ENCODE results near the gene KCND3. TPM values are rescaled to one million over a fixed set of nuclear protein-coding genes. Genes with fewer than 3 reads are reported as not detected.

Gene KCND3
- total RNA-seq, 1 donor from 2014 or later = 0.81 TPM

- Mint-ChIP-seq H3K4me3 (ENCODE audit: low read depth) (no peak overlapping the region), H3K27ac (no peak overlapping the region), H3K27me3 (peaks cover 8% of the 10 kb centered on the region), H3K4me1 (ENCODE audit: low read depth) (no peaks in the 10 kb centered on the region), H3K36me3 (ENCODE audit: insufficient read depth) (no peaks in the 10 kb centered on the region), H3K9me3 (ENCODE audit: low read depth) (no peaks in the 10 kb centered on the region)
- TF ChIP-seq CTCF (IDR thresholded peaks at IDR 0.05; ENCODE audit: unreplicated experiment) = no peak
- DNase-seq (ENCODE audit: low spot score, unreplicated experiment) = no peak
Measured at GRCh38 chr1:111927652-111928051, 61.8 kb downstream of the KCND3 start.

- H3K9me3 Mint-ChIP-seq (ENCODE audit: low read depth) = no peaks in the 10 kb centered on the region
- peaks cover 5% of the 10 kb centered on the region for H3K27me3 Mint-ChIP-seq
- TF ChIP-seq CTCF (IDR thresholded peaks at IDR 0.05; ENCODE audit: unreplicated experiment) = no peak
- peaks cover 5% of the 10 kb centered on the region for H3K4me1 Mint-ChIP-seq (ENCODE audit: low read depth)
- no peak overlapping the region for H3K4me3 Mint-ChIP-seq (ENCODE audit: low read depth)
- H3K27ac Mint-ChIP-seq = no peak overlapping the region
- H3K36me3 Mint-ChIP-seq (ENCODE audit: insufficient read depth) = no peaks in the 10 kb centered on the region
- DNase-seq (ENCODE audit: low spot score, unreplicated experiment) = no peak
Measured at GRCh38 chr1:111924786-111925185, 64.7 kb downstream of the KCND3 start.

- Mint-ChIP-seq H3K27me3 (peaks cover 9% of the 10 kb centered on the region), H3K4me3 (ENCODE audit: low read depth) (no peak overlapping the region), H3K36me3 (ENCODE audit: insufficient read depth) (no peaks in the 10 kb centered on the region), H3K4me1 (ENCODE audit: low read depth) (peaks cover 5% of the 10 kb centered on the region), H3K9me3 (ENCODE audit: low read depth) (no peaks in the 10 kb centered on the region), H3K27ac (no peak overlapping the region)
- no peak for DNase-seq (ENCODE audit: low spot score, unreplicated experiment)
- no peak for TF ChIP-seq CTCF (IDR thresholded peaks at IDR 0.05; ENCODE audit: unreplicated experiment)
Measured at GRCh38 chr1:111923766-111924165, 65.7 kb downstream of the KCND3 start.

GRCh38 chr1:111921948-111922347 lies 67.5 kb downstream of the KCND3 start:
- Mint-ChIP-seq H3K27me3 (peaks cover 13% of the 10 kb centered on the region), H3K4me1 (ENCODE audit: low read depth) (peaks cover 5% of the 10 kb centered on the region), H3K4me3 (ENCODE audit: low read depth) (no peak overlapping the region), H3K27ac (no peak overlapping the region), H3K36me3 (ENCODE audit: insufficient read depth) (no peaks in the 10 kb centered on the region), H3K9me3 (ENCODE audit: low read depth) (no peaks in the 10 kb centered on the region)
- DNase-seq (ENCODE audit: low spot score, unreplicated experiment) = no peak
- no peak for TF ChIP-seq CTCF (IDR thresholded peaks at IDR 0.05; ENCODE audit: unreplicated experiment)

GRCh38 chr1:111920221-111921024 lies 69.0 kb downstream of the KCND3 start:
- H3K4me3 Mint-ChIP-seq (ENCODE audit: low read depth) = no peak overlapping the region
- H3K4me1 Mint-ChIP-seq (ENCODE audit: low read depth) = peaks cover 5% of the 10 kb centered on the region
- H3K36me3 Mint-ChIP-seq (ENCODE audit: insufficient read depth) = no peaks in the 10 kb centered on the region
- H3K27ac Mint-ChIP-seq = no peak overlapping the region
- H3K9me3 Mint-ChIP-seq (ENCODE audit: low read depth) = no peaks in the 10 kb centered on the region
- H3K27me3 Mint-ChIP-seq = peaks cover 11% of the 10 kb centered on the region
- no peak for DNase-seq (ENCODE audit: low spot score, unreplicated experiment)
- TF ChIP-seq CTCF (IDR thresholded peaks at IDR 0.05; ENCODE audit: unreplicated experiment) = no peak

Measured in progenitor cell of endocrine pancreas (in vitro differentiated cells).